Activated T-helper 17 cell treated with anti-CD3 and anti-CD28 coated beads, Interleukin-2, amount 50 U/mL, for 72 hours (primary cell): ENCODE results near the gene LIFR. TPM values are rescaled to one million over a fixed set of nuclear protein-coding genes. Genes with fewer than 3 reads are reported as not detected.

Source experiments
- ATAC-seq: fragments of 150-1000 bp; cut with Tn5 transposase; replicated peaks from 2 replicates; pipeline ENCODE4 v1.10.0; 2021; ENCODE audit warnings: mild to moderate bottlenecking, moderate library complexity
- H3K27ac Mint-ChIP-seq: one replicate; pipeline ENCODE4 v1.8.0; 2022; ENCODE audit warnings: mixed read lengths
- H3K27me3 Mint-ChIP-seq: one replicate; pipeline ENCODE4 v1.8.0; 2022; ENCODE audit warnings: mixed read lengths
- H3K36me3 Mint-ChIP-seq: one replicate; pipeline ENCODE4 v1.8.0; 2022; ENCODE audit warnings: low read depth, mild to moderate bottlenecking, mixed read lengths
- H3K4me1 Mint-ChIP-seq: one replicate; pipeline ENCODE4 v1.8.0; 2022; ENCODE audit warnings: mixed read lengths
- H3K4me3 Mint-ChIP-seq: one replicate; pipeline ENCODE4 v1.8.0; 2022; ENCODE audit warnings: mild to moderate bottlenecking, mixed read lengths
- H3K9me3 Mint-ChIP-seq: one replicate; pipeline ENCODE4 v1.8.0; 2022; ENCODE audit warnings: mixed read lengths
- total RNA-seq, 2 donors: library from RNA; stranded (reverse); gene quantifications; one replicate each; pipeline ENCODE4 v1.2.3, GENCODE V29; 2022

Gene LIFR
- total RNA-seq, 2 donors from 2014 or later: 0.16 to 0.35 TPM

GRCh38 chr5:38548064-38548759, 8.2 kb downstream of the LIFR start:
- Mint-ChIP-seq H3K27me3 (peaks cover 16% of the 10 kb centered on the region), H3K9me3 (no peaks in the 10 kb centered on the region), H3K27ac (no peak overlapping the region), H3K36me3 (no peaks in the 10 kb centered on the region), H3K4me1 (no peaks in the 10 kb centered on the region), H3K4me3 (no peak overlapping the region)
- ATAC-seq: no peak

DNA sequence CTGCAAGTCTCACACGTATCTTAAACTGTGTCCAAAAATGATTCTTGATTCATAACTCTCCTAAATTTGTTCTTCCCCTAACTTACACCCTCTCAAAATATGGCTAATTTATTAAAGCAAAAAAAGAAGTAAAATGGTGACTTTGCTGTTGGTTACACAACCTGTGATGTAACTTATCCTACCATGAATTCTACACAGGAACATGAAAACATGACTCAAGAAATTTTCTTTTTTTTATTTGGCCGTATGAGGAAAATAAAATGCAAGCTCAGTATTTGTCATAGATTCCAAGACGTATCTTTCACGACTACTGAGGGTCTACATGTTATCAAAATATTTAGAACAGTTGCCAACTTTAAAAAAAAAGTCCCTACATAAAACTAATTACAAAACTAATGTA, 9.2 kb downstream of the LIFR start:
- ATAC-seq: no peak
- H3K36me3 Mint-ChIP-seq: no peaks in the 10 kb centered on the region
- no peaks in the 10 kb centered on the region for H3K9me3 Mint-ChIP-seq
- peaks cover 9% of the 10 kb centered on the region for H3K27me3 Mint-ChIP-seq
- H3K4me3 Mint-ChIP-seq: no peak overlapping the region
- no peak overlapping the region for H3K27ac Mint-ChIP-seq
- H3K4me1 Mint-ChIP-seq: no peaks in the 10 kb centered on the region

- no peaks in the 10 kb centered on the region for H3K9me3 Mint-ChIP-seq
- no peak for ATAC-seq
- H3K27me3 Mint-ChIP-seq: peaks cover 8% of the 10 kb centered on the region
- no peak overlapping the region for H3K27ac Mint-ChIP-seq
- no peaks in the 10 kb centered on the region for H3K36me3 Mint-ChIP-seq
- no peak overlapping the region for H3K4me3 Mint-ChIP-seq
- no peaks in the 10 kb centered on the region for H3K4me1 Mint-ChIP-seq
Observed at GRCh38 chr5:38546691-38547146, 9.7 kb downstream of the LIFR start.

DNA sequence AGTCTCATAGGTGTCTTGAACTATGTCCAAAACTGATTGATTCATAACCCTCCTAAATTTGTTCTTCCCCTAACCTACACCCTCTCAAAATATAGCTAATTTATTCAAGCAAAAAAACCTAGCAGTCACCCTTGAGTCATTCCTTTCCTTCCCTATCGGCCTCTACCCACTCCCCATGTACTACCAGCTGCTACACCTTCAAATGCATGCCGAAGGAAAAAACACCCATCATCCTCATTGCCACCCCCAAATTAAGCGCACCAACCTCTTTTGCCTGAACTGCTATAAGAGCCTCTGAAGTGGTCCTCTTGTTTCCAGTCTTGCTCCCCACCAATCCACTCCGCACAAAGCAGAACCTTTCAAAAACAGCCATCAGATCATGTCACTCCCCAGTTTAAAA, 12.6 kb downstream of the LIFR start:
- H3K27me3 Mint-ChIP-seq: peaks cover 10% of the 10 kb centered on the region
- H3K36me3 Mint-ChIP-seq: no peaks in the 10 kb centered on the region
- H3K4me1 Mint-ChIP-seq: no peaks in the 10 kb centered on the region
- H3K9me3 Mint-ChIP-seq: no peaks in the 10 kb centered on the region
- no peak overlapping the region for H3K4me3 Mint-ChIP-seq
- H3K27ac Mint-ChIP-seq: no peak overlapping the region
- no peak for ATAC-seq

- H3K27me3 Mint-ChIP-seq: peaks cover 16% of the 10 kb centered on the region
- no peaks in the 10 kb centered on the region for H3K36me3 Mint-ChIP-seq
Observed at GRCh38 chr5:38543074-38543473, 13.4 kb downstream of the LIFR start.

GRCh38 chr5:38541174-38541725, 15.2 kb downstream of the LIFR start:
- no peak for ATAC-seq
- Mint-ChIP-seq H3K36me3 (no peaks in the 10 kb centered on the region), H3K27me3 (peaks cover 25% of the 10 kb centered on the region), H3K9me3 (no peaks in the 10 kb centered on the region), H3K4me1 (no peaks in the 10 kb centered on the region), H3K27ac (no peak overlapping the region), H3K4me3 (no peak overlapping the region)

More at GRCh38 chr5:38543074-38543473, 13.4 kb downstream of the LIFR start:
- no peaks in the 10 kb centered on the region for H3K9me3 Mint-ChIP-seq
- no peak for ATAC-seq
- no peaks in the 10 kb centered on the region for H3K4me1 Mint-ChIP-seq
- H3K4me3 Mint-ChIP-seq: no peak overlapping the region
- no peak overlapping the region for H3K27ac Mint-ChIP-seq

DNA sequence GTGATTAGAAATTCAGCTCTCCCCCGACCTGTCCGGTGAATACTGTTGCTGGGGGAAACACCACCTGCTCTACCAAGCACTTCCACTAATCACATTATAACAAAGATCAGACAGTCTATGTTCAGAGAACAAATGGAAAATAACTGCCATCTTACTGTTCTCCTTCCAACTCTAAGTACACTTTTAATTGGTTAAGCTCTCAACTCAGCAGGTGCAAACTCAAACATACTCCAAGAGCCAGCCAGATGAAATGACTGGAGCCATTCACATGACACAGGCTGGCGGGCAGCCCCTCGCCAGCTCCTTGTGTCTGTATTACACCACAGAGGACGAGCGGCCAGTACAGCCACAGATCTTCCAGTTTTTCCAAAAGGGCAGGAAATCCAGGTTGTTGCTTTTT, 16.1 kb downstream of the LIFR start:
- ATAC-seq: no peak
- Mint-ChIP-seq H3K9me3 (no peaks in the 10 kb centered on the region), H3K4me1 (no peaks in the 10 kb centered on the region), H3K36me3 (no peaks in the 10 kb centered on the region), H3K4me3 (no peak overlapping the region), H3K27me3 (peaks cover 25% of the 10 kb centered on the region), H3K27ac (no peak overlapping the region)

GRCh38 chr5:38538161-38538560, 18.3 kb downstream of the LIFR start:
- Mint-ChIP-seq H3K36me3 (no peaks in the 10 kb centered on the region), H3K9me3 (no peaks in the 10 kb centered on the region), H3K27me3 (peaks cover 19% of the 10 kb centered on the region), H3K27ac (no peak overlapping the region), H3K4me1 (no peaks in the 10 kb centered on the region), H3K4me3 (no peak overlapping the region)
- ATAC-seq: no peak

DNA sequence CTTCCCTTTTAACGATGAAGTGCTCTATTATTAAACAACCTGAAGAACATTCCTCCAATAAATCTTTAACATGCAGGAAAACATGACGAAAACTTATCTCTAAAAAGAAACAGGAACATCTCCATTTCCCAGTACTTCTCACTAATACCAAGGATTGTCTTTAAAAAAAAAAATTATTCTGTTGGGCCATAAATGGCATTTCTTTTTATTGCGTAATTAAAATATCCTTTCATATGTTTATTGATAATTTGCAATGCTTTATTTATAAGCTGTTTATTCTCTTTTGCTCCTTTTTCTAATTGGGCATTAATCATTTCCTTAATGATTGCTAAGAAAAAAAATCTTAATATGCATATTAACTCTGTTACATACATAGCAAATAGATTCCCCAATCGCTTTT, 18.9 kb downstream of the LIFR start:
- H3K4me3 Mint-ChIP-seq: no peak overlapping the region
- H3K36me3 Mint-ChIP-seq: no peaks in the 10 kb centered on the region
- no peak for ATAC-seq
- no peak overlapping the region for H3K27ac Mint-ChIP-seq
- no peaks in the 10 kb centered on the region for H3K4me1 Mint-ChIP-seq
- H3K9me3 Mint-ChIP-seq: no peaks in the 10 kb centered on the region
- peaks cover 19% of the 10 kb centered on the region for H3K27me3 Mint-ChIP-seq

GRCh38 chr5:38536968-38537367, 19.5 kb downstream of the LIFR start:
- no peaks in the 10 kb centered on the region for H3K4me1 Mint-ChIP-seq
- H3K4me3 Mint-ChIP-seq: no peak overlapping the region
- no peak overlapping the region for H3K27ac Mint-ChIP-seq
- H3K9me3 Mint-ChIP-seq: no peaks in the 10 kb centered on the region
- no peak for ATAC-seq
- peaks cover 19% of the 10 kb centered on the region for H3K27me3 Mint-ChIP-seq
- no peaks in the 10 kb centered on the region for H3K36me3 Mint-ChIP-seq

- Mint-ChIP-seq H3K27ac (no peak overlapping the region), H3K27me3 (peaks cover 23% of the 10 kb centered on the region), H3K9me3 (no peaks in the 10 kb centered on the region), H3K4me3 (no peak overlapping the region), H3K36me3 (no peaks in the 10 kb centered on the region), H3K4me1 (no peaks in the 10 kb centered on the region)
- no peak for ATAC-seq
Observed at GRCh38 chr5:38535845-38536244, 20.6 kb downstream of the LIFR start.

- H3K27me3 Mint-ChIP-seq: peaks cover 23% of the 10 kb centered on the region
- H3K36me3 Mint-ChIP-seq: no peaks in the 10 kb centered on the region
- H3K27ac Mint-ChIP-seq: no peak overlapping the region
- H3K9me3 Mint-ChIP-seq: no peaks in the 10 kb centered on the region
- no peaks in the 10 kb centered on the region for H3K4me1 Mint-ChIP-seq
- H3K4me3 Mint-ChIP-seq: no peak overlapping the region
- ATAC-seq: no peak
Observed at GRCh38 chr5:38535248-38535750, 21.1 kb downstream of the LIFR start.

GRCh38 chr5:38534156-38534453, 22.3 kb downstream of the LIFR start:
- H3K4me3 Mint-ChIP-seq: no peak overlapping the region
- H3K27ac Mint-ChIP-seq: no peak overlapping the region
- H3K27me3 Mint-ChIP-seq: peaks cover 22% of the 10 kb centered on the region
- H3K9me3 Mint-ChIP-seq: no peaks in the 10 kb centered on the region
- no peaks in the 10 kb centered on the region for H3K4me1 Mint-ChIP-seq
- ATAC-seq: no peak
- no peaks in the 10 kb centered on the region for H3K36me3 Mint-ChIP-seq

GRCh38 chr5:38533286-38534155, 22.9 kb downstream of the LIFR start:
- Mint-ChIP-seq H3K27ac (no peak overlapping the region), H3K4me1 (no peaks in the 10 kb centered on the region), H3K27me3 (peaks cover 19% of the 10 kb centered on the region), H3K36me3 (no peaks in the 10 kb centered on the region), H3K4me3 (no peak overlapping the region), H3K9me3 (no peaks in the 10 kb centered on the region)
- ATAC-seq: no peak

DNA sequence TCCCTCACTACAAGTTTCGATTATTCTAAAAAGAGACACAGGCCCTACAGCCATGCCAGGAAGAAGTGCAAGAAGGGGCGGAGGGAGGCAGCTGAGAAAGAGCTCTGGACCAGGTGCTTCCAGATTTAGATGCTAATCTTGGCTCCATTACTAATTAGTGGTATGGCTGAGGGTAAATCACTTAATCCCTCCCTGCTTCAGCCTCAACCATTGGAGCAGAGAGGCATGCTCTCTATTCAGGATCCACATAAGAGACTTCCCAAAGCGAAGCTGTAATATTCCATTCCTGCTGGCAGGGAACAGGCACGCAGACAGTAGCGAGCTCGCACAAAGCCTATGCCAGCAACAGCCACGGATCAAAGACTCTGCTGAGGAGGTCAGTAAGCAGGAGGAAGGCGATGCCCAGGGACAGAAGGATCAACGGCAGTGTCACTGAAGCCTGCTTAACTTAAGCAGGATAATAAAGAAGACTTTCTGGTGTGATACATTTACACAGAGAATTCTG, 24.2 kb downstream of the LIFR start:
- no peaks in the 10 kb centered on the region for H3K9me3 Mint-ChIP-seq
- no peaks in the 10 kb centered on the region for H3K36me3 Mint-ChIP-seq
- H3K4me1 Mint-ChIP-seq: no peaks in the 10 kb centered on the region
- no peak for ATAC-seq
- no peak overlapping the region for H3K27ac Mint-ChIP-seq
- no peak overlapping the region for H3K4me3 Mint-ChIP-seq
- peaks cover 20% of the 10 kb centered on the region for H3K27me3 Mint-ChIP-seq
